Occipital lobe (tissue), 2 donors: Measurements from ENCODE around the gene TXLNG. TPM values are rescaled to one million over a fixed set of nuclear protein-coding genes. Genes with fewer than 3 reads are reported as not detected.
"Not testable (repeated sequence)": the region's sequence is repeated elsewhere in the genome, so short reads cannot be mapped to it uniquely, and the experiment has no call there.

Source experiments
- DNase-seq: peaks from one replicate; lab custom pipeline; 2025; lab: John Stamatoyannopoulos, UW
- total RNA-seq: library from RNA; depleted of rRNA; stranded (reverse); fragments of >200 nt; gene quantifications from one replicate; pipeline ENCODE4 v1.2.3, GENCODE V29; 2014

TXLNG gene
- total RNA-seq, 1 donor from 2014 or later = 13.1 TPM

DNA sequence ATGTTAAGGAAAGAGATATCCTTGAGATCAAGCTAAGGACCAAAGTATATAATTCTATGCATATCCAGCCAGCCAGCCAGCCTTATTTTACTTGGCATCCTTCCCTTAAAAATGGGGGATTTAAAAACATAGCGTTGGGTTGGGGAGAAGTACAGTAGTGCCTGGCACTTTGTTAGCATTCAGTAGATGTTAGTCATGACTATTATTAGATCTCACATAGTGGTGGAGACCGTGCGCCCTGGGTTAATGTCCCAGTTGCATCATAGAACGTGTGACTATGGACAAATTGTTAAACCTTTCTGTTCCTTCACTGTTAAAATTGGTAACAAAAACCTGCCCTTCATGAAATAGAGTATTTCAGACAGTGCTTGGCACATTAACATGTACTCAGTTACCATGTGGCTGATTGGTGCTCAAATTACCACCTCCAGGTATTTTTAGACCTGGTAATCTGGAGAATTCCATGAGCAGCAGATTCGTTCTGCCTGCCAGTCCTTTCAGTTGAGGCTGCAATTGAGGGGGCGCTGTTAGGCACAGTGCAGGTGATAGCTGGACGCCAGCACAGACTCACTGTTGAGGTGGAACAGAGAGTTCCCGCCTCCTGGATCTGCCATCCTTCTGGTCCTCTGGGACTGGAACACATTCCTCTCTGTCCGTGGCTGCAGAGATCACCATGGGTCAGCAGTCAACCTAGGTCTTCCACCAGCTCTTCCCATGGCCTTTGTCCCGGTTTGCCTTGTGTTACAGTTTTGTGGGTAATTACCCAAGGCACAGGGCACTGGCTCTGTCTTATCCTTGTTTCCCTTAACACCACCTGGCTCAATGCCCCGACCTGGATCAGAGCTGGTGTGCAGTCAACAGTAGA lies 52.2 kb downstream of the TXLNG start:
- DNase-seq = peak; percentile 6

GRCh38 chrX:16839219-16839851 lies 53.1 kb downstream of the TXLNG start:
- no peak for DNase-seq

DNA sequence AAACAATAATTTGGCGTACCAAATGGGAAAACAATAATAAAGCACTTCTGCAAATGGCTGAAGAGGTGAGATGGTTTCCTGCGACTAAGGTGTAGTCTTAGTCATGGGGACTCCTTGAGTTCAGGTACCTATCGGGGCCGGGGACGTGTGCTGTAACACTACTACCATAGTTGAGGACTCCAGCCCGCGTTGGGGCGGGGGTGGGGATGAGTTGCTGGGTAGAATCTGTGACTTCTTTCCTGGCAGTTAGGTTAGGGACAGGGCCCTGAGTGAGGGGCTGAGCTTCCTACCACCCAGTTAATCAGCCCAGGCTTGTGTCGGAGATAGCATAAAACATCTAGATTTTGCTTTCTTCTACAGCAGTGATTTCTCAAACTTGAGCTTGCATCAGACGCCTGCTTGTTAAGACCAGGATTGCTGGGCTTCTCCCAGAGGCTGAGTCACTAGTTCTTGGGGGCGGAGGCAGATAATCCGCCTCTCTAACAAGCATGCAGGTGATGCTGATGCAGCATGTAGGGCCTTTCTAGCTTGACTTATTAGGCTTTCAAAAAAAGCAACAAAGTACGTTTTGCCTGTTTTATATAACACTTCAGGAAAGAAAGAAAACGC lies 53.7 kb downstream of the TXLNG start:
- DNase-seq = peak; percentile 16

GRCh38 chrX:16842684-16843083 lies 56.4 kb downstream of the TXLNG start:
- DNase-seq = no peak

- no peak for DNase-seq
Observed at GRCh38 chrX:16843208-16843909, 57.1 kb downstream of the TXLNG start.

GRCh38 chrX:16845686-16846085 lies 59.4 kb downstream of the TXLNG start:
- DNase-seq = no peak

DNA sequence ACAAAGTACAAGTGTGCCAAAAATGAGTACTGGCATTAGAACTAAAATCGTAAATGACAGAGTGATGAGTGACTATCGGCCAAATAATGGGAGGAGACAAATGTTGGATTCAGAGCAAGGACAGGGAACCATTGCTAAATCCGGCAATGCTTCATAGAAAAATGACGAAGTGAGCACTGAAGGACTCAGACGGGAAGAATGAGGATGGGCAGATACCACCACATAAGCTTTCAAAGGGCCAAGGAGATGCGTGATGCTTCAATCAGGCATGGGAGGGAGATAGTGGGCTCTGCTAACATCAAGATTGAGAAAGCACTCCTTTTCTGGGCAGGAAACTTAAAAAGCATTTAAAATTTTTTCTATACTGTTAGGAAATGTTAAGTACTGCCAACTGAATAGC lies 62.3 kb downstream of the TXLNG start:
- no peak for DNase-seq

DNA sequence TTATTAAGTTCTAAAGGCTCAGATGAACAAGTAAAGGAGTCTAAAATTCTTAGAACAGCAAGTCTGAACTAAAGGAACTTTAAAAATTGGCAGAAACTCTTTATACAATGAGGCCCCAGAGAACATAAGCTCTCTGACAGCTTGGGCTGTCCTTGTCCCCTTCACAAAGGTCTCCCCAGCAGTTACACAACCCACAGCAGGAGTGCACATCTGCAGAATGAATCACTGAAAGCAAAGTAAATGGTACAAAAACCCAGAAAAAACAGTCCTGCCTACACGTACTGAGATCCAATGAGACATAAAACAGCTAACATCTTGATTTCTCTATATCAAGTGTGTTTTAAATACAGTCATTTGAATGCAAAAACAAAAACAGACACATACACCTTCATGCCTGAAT lies 65.2 kb downstream of the TXLNG start:
- no peak for DNase-seq

- DNase-seq = no peak
Observed at GRCh38 chrX:16851827-16852226, 65.6 kb downstream of the TXLNG start.

GRCh38 chrX:16852617-16853179 lies 66.4 kb downstream of the TXLNG start:
- no peak for DNase-seq

DNA sequence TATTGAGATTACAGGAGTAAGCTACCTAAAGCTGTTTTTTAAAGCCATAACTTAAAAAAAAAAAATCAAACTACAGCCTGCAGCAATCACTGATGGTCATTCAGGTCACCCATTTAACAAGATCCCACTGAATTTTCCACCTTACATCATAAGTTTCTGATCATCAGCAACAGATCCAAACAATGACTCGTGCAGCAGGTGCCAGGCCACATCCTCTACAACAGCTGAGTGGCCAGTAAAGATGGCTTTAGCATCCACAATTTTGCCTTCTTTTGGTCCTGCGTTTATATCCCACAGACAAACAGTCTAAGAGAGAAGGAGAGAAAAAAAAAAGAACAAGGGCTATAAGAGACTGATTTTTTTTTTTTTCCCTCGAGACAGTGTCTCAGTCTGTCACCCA lies 67.3 kb downstream of the TXLNG start:
- DNase-seq = no peak

DNA sequence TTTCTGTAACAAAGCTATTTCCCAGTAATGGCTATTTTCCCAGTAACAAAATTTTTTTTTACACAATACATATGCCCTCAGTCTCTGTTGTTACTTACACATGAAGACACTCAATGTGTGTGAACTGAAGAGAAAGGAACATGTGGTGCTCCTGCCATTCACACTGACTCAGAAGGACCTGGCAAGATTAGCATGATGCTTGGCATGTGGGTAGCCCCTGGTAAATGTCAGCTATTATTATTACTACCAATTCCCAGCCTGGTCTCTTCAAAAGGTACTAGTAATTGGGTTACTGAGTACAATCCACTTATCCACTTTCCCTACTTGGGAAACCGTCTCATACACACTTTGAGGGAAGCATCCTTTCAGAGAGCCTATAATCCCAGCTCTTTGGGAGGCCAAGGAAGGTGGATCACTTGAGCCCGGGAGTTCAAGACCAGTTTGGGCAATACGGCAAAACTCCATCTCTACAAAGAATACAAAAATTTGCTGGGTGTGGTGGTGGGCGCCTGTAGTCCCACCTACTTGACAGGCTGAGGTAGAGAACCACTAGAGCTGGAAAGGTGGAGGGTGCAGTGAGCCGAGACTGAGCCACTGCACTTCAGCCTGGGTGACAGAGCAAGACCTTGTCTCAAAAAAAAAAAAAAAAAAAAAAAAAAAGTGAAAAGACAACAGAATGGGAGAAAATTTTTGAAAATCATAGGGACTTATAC lies 69.3 kb downstream of the TXLNG start:
- DNase-seq = no peak

DNA sequence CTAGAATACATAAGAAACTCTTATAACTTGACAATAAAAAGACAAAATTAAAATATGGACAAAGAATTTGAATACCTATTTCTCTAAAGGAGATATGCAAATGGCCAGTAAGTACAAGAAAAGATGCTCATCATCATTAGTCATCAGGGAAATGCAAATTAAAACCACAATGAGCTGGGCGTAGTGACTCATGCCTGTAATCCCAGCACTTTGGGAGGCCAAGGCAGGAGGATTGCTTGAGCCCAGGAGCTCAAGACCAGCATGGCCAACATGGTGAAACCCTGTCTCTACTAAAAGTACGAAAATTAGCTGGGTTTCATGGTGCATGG lies 69.8 kb downstream of the TXLNG start:
- DNase-seq = not testable (repeated sequence)

GRCh38 chrX:16856744-16857143 lies 70.5 kb downstream of the TXLNG start:
- DNase-seq = no peak

DNA sequence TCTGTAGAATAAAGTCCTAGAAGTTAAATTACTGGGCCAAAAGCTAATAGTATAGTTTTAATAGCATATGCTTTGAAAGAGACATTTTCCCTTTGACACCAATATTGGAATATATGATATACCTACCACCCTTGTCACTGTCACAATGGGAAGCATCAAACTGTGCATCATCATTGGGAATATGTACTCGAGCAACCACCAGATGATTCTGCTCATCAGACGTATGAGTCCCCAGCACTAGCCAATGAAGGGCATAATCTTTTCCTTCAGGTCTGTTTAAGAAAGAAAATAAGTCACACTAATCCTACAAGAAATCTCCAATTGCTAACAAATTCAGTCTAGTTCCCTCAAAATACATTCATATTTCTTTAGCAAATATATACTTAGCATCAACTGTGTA lies 76.6 kb downstream of the TXLNG start:
- no peak for DNase-seq

DNA sequence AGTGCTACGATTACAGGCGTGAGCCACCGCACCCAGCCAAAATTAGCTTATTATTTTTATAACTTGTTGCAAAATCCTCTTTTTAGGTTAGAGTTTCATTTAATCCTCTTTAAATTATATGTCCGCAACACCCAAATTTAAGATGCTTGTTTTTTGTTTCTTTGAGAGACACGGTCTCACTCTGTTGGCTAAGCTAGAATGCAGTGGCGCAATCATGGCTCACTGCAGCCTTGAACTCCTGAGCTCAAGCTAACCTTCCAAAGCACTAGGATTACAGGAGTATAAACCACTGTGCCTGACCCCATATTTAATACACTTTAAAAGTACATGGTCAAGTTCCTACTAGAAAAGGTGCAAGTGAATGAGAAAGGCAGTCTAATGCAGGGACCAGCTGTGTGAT lies 81.7 kb downstream of the TXLNG start:
- DNase-seq = no peak

DNA sequence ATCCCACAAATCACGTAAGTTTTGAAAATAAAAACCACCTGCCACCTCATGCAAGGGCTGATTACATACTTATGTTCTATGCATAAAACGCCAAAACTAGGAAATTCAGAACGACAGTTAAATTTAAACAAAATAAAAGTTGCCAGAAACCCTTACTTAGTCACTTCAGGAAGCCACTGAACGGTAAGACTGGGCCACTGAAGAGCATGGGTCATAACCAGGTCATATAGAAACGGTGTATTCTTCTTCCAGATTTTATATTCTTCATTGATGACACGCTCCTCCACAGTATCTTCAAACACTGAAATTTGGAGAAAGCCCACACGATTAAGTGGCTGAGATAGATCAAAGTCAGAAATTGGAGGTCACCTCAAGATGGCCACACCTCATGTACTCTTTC lies 82.7 kb downstream of the TXLNG start:
- no peak for DNase-seq

GRCh38 chrX:16869393-16870094 lies 83.3 kb downstream of the TXLNG start:
- DNase-seq = no peak

DNA sequence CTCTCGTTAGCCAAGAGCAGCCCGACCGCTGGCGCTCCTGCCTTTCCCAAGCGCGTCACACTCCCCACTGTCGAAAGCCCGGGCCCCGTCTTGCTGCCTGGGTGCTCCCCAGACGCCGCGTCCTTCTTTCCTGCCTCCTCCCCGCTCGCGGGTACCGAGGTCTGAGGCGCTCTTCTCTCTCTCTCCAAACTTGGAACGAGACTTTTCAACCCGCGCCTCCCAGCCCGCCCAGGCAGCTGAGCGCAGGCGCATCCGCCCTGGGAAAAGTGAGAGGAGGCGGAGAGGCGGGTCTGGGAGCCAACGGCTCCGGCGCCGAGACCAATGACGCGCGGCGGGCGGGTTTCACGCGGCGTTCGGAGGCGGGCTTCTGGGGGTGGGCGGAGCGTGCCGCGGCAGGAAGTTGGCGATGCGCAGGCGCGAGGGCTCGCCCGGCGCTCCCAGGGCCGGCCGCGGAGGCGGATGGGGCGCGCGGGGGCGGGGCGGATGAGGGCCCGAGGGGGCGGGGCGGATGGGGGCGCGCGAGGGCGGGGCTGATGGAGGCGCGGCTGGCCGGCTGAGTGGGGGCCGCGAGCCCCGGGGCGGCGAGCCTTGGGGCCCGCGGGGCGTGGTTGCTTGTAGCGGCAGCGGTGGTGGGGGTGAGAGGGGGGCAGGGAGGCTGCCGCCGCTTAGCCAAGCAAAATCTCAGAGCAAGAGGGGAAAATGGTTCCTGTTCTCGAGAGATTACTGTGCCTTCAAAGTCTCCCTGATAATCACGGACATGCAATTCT lies 84.0 kb downstream of the TXLNG start, which contains the start of gene RBBP7:
Gene RBBP7, minus strand, starts transcription at position 268 of the 767 bp plus-strand sequence. CDS start 309 bp downstream, outside the sequence.
- peak; percentile 86 for DNase-seq
